Neural progenitor cell (in vitro differentiated cells): Measurements from ENCODE around the gene IRGC. TPM values are rescaled to one million over a fixed set of nuclear protein-coding genes. Genes with fewer than 3 reads are reported as not detected.

ENCODE experiments used
- DNase-seq: peaks from one replicate; pipeline ENCODE4 v3.0.0-alpha.2; 2016; ENCODE audit warnings: low spot score
- H2AFZ ChIP-seq: fragments of 200-600 bp; sonication (generic); replicated peaks from 2 replicates; pipeline ENCODE4 v1.6.1; 2016; ENCODE audit warnings: antibody characterized with exemption
- H3F3A ChIP-seq: fragments of 200-600 bp; sonication (generic); 2 replicates; pipeline ENCODE4 v1.6.1; 2016; ENCODE audit warnings: antibody characterized with exemption, low read depth
- H3K27ac ChIP-seq: fragments of 200-600 bp; sonication (generic); 2 replicates; pipeline ENCODE4 v1.5.1; 2016; ENCODE audit warnings: mild to moderate bottlenecking
- H3K27me3 ChIP-seq: fragments of 200-600 bp; sonication (generic); 2 replicates; pipeline ENCODE4 v1.6.1; 2016; ENCODE audit warnings: mild to moderate bottlenecking, moderate library complexity
- H3K36me3 ChIP-seq: fragments of 200-600 bp; sonication (generic); 2 replicates; pipeline ENCODE4 v1.5.1; 2016
- H3K4me1 ChIP-seq: fragments of 200-600 bp; sonication (generic); 2 replicates; pipeline ENCODE4 v1.6.1; 2016; ENCODE audit warnings: mixed run types
- H3K4me2 ChIP-seq: fragments of 200-600 bp; sonication (generic); 2 replicates; pipeline ENCODE4 v1.6.1; 2016
- H3K4me3 ChIP-seq: fragments of 200-600 bp; sonication (generic); 2 replicates; pipeline ENCODE4 v1.5.1; 2016
- H3K79me2 ChIP-seq: fragments of 200-600 bp; sonication (generic); 2 replicates; pipeline ENCODE4 v1.6.1; 2016; ENCODE audit warnings: low read depth
- H3K9ac ChIP-seq: fragments of 200-600 bp; sonication (generic); 2 replicates; pipeline ENCODE4 v1.6.1; 2016
- H3K9me3 ChIP-seq: fragments of 200-600 bp; sonication (generic); 2 replicates; pipeline ENCODE4 v1.5.1; 2016; ENCODE audit warnings: low read depth
- H4K20me1 ChIP-seq: fragments of 200-600 bp; sonication (generic); 2 replicates; pipeline ENCODE4 v1.6.1; 2016; ENCODE audit warnings: low read depth
- H3K27ac Mint-ChIP-seq: 3 replicates; pipeline ENCODE4 v1.8.0; 2021; ENCODE audit warnings: mixed read lengths
- H3K27me3 Mint-ChIP-seq: 2 replicates; pipeline ENCODE4 v1.8.0; 2022; ENCODE audit warnings: low read depth, mild to moderate bottlenecking, inconsistent platforms, moderate library complexity, mixed read lengths; ENCODE audit not compliant: insufficient read depth
- H3K36me3 Mint-ChIP-seq: 3 replicates; pipeline ENCODE4 v1.8.0; 2021; ENCODE audit warnings: mixed read lengths
- H3K4me1 Mint-ChIP-seq: 3 replicates; pipeline ENCODE4 v1.8.0; 2021; ENCODE audit warnings: mixed read lengths
- H3K4me3 Mint-ChIP-seq: 3 replicates; pipeline ENCODE4 v1.8.0; 2021; ENCODE audit warnings: mild to moderate bottlenecking, moderate library complexity, mixed read lengths
- H3K9me3 Mint-ChIP-seq: 3 replicates; pipeline ENCODE4 v1.8.0; 2020; ENCODE audit warnings: mixed read lengths
- EZH2 ChIP-seq: fragments of 200-600 bp; sonication (generic); IDR thresholded peaks from 2 replicates; pipeline ENCODE4 v1.6.1; 2017; ENCODE audit warnings: antibody characterized with exemption, mild to moderate bottlenecking, moderate library complexity
- EZH2phosphoT487 ChIP-seq: fragments of 200-600 bp; sonication (generic); IDR thresholded peaks from 2 replicates; pipeline ENCODE4 v1.6.1; 2017; ENCODE audit warnings: antibody characterized with exemption
- total RNA-seq: library from RNA; depleted of rRNA; stranded (reverse); fragments of >200 nt; gene quantifications from 2 replicates; pipeline ENCODE4 v1.2.3, GENCODE V29; 2015; ENCODE audit warnings: low replicate concordance
- TF ChIP-seq, protein P1 (sequence below): fragments of 200-600 bp; sonication (generic); IDR thresholded peaks from 2 replicates; pipeline ENCODE4 v1.5.1; 2017; ENCODE audit warnings: antibody characterized with exemption, mild to moderate bottlenecking

Gene IRGC
- total RNA-seq, 1 donor from 2014 or later: not detected

DNA sequence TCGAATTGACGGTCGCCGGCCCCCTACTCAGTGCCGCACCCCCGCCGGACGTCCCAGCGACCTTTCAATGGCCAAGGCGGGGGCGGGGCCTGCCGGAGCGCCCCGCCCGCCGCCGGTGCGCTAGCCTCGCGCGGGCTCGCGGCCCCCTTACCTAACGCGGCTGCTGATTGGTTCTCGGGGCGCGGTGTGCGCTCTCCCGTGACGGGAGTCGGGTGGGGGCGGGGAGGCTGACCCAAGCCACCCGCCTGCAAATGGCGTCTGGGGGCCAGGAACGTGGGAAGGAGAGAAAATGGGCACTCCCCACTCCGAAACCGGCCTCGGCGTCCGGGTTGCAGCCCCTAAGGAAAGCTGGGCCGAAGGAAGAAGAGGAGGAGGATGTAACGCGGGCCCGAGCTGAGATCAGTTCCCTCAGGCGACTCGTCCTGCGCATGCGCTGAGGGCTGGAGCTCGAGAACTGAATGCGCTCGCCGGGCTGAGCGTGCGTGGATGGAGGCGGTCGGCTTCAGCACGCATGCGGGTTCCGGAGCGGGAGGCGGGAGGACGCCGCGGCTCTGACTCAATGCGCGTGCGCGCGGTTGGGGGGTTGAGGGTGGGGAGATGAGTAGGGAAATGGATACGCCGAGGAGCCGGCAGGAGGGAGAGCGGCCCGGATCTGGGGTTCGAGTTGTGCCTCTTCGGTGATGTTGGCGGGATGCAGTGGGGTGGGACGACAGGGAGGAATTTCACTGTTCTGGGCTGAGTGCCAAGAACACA lies 38.8 kb downstream of the IRGC start, which contains the start of gene SMG9:
SMG9 (minus strand) TSS at position 460 of the 753 bp plus-strand sequence. CDS start 4,221 bp downstream, outside the sequence.
- Histone ChIP-seq H3K4me1 (peaks cover 4% of the 10 kb centered on the region), H3K9me3 (no peaks in the 10 kb centered on the region), H3K36me3 (no peaks in the 10 kb centered on the region), H3F3A (peaks cover 12% of the 10 kb centered on the region), H3K4me3 (peak within 1 kb of the TSS; percentile 66), H3K4me2 (peak within 1 kb of the TSS; percentile 80), H3K27me3 (no peaks in the 10 kb centered on the region), H4K20me1 (no peaks in the 10 kb centered on the region), H3K79me2 (peaks cover 30% of the 10 kb centered on the region), H3K9ac (peak within 1 kb of the TSS; percentile 52), H3K27ac (peak within 1 kb of the TSS; percentile 92), H2AFZ (peak within 1 kb of the TSS; percentile 47)
- Mint-ChIP-seq H3K36me3 (peaks cover 21% of the 10 kb centered on the region), H3K4me3 (peak within 1 kb of the TSS; percentile 98), H3K27me3 (peaks cover 5% of the 10 kb centered on the region), H3K27ac (peak within 1 kb of the TSS; percentile 91), H3K9me3 (no peaks in the 10 kb centered on the region), H3K4me1 (peaks cover 20% of the 10 kb centered on the region)
- DNase-seq: peak; percentile 100
- TF ChIP-seq EZH2phosphoT487 (no peak), EZH2 (no peak)
- TF ChIP-seq, protein P1, sequence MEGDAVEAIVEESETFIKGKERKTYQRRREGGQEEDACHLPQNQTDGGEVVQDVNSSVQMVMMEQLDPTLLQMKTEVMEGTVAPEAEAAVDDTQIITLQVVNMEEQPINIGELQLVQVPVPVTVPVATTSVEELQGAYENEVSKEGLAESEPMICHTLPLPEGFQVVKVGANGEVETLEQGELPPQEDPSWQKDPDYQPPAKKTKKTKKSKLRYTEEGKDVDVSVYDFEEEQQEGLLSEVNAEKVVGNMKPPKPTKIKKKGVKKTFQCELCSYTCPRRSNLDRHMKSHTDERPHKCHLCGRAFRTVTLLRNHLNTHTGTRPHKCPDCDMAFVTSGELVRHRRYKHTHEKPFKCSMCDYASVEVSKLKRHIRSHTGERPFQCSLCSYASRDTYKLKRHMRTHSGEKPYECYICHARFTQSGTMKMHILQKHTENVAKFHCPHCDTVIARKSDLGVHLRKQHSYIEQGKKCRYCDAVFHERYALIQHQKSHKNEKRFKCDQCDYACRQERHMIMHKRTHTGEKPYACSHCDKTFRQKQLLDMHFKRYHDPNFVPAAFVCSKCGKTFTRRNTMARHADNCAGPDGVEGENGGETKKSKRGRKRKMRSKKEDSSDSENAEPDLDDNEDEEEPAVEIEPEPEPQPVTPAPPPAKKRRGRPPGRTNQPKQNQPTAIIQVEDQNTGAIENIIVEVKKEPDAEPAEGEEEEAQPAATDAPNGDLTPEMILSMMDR: no peak

- Histone ChIP-seq H3K79me2 (peaks cover 30% of the 10 kb centered on the region), H2AFZ (peak overlapping the region; percentile 37), H3K36me3 (no peaks in the 10 kb centered on the region), H3K4me3 (peak overlapping the region; percentile 66), H3F3A (peaks cover 12% of the 10 kb centered on the region), H3K27me3 (no peaks in the 10 kb centered on the region), H3K9me3 (no peaks in the 10 kb centered on the region), H3K9ac (no peak overlapping the region), H4K20me1 (no peaks in the 10 kb centered on the region), H3K4me1 (peaks cover 4% of the 10 kb centered on the region), H3K4me2 (peak overlapping the region; percentile 80), H3K27ac (no peak overlapping the region)
- no peaks in the 10 kb centered on the region for H3K9me3 Mint-ChIP-seq
- peak overlapping the region; percentile 91 for H3K27ac Mint-ChIP-seq
- DNase-seq: peak; percentile 77
- H3K4me1 Mint-ChIP-seq: peaks cover 20% of the 10 kb centered on the region
- peaks cover 17% of the 10 kb centered on the region for H3K36me3 Mint-ChIP-seq
- H3K4me3 Mint-ChIP-seq: peak overlapping the region; percentile 98
- peaks cover 5% of the 10 kb centered on the region for H3K27me3 Mint-ChIP-seq
- TF ChIP-seq, protein P1: no peak
- no peak for TF ChIP-seq EZH2phosphoT487
- TF ChIP-seq EZH2: no peak
These were observed 39.5 kb downstream of the IRGC start for GRCh38 chr19:43755256-43755801.

GRCh38 chr19:43759515-43759914 lies 43.6 kb downstream of the IRGC start:
- peaks cover 12% of the 10 kb centered on the region for H3F3A ChIP-seq
- Mint-ChIP-seq H3K4me3 (no peak overlapping the region), H3K27ac (peak overlapping the region; percentile 30), H3K4me1 (peaks cover 13% of the 10 kb centered on the region), H3K9me3 (no peaks in the 10 kb centered on the region), H3K27me3 (peaks cover 9% of the 10 kb centered on the region), H3K36me3 (peaks cover 4% of the 10 kb centered on the region)
- no peak overlapping the region for H3K27ac ChIP-seq
- no peak overlapping the region for H3K4me2 ChIP-seq
- no peak overlapping the region for H2AFZ ChIP-seq
- no peak for DNase-seq
- no peaks in the 10 kb centered on the region for H3K27me3 ChIP-seq
- no peaks in the 10 kb centered on the region for H4K20me1 ChIP-seq
- H3K36me3 ChIP-seq: no peaks in the 10 kb centered on the region
- H3K4me3 ChIP-seq: no peak overlapping the region
- H3K9me3 ChIP-seq: no peaks in the 10 kb centered on the region
- TF ChIP-seq, protein P1: peak; percentile 34
- no peak for TF ChIP-seq EZH2phosphoT487
- H3K79me2 ChIP-seq: peaks cover 5% of the 10 kb centered on the region
- peaks cover 4% of the 10 kb centered on the region for H3K4me1 ChIP-seq
- no peak overlapping the region for H3K9ac ChIP-seq
